Endothelial cell of umbilical vein (primary cell): ENCODE results near the gene GUCA2B. TPM values are rescaled to one million over a fixed set of nuclear protein-coding genes. Genes with fewer than 3 reads are reported as not detected.

ENCODE experiments used
- BruUV-seq: library from RNA; stranded (reverse); fragments of 400-500 nt; replicated peaks from 2 replicates; lab custom pipeline; 2021; lab: Mats Ljungman, UMichigan
- CTCF ChIA-PET: fragments of 300-600, 350-600 bp; sonication (Branson Sonifier 250); formaldehyde crosslinking; loops from one replicate; lab custom pipeline; 2021; ENCODE audit warnings: antibody characterized with exemption, inconsistent platforms; lab: Charles Lee
- POLR2A ChIA-PET: fragments of 300-600, 350-600 bp; sonication (Branson Sonifier 250); formaldehyde crosslinking; loops from one replicate; lab custom pipeline; 2021; ENCODE audit warnings: antibody characterized with exemption, inconsistent platforms; lab: Charles Lee
- DNase-seq: peaks from one replicate; pipeline ENCODE4 v3.0.0-alpha.2; 2011; ENCODE audit warnings: low read depth, low spot score
- FAIRE-seq: peaks from 2 replicates; lab custom pipeline; 2011; peaks lifted over from hg19 to GRCh38; lab: Jason Lieb, UNC
- H2AFZ ChIP-seq: 2 replicates; pipeline ENCODE4 v1.6.0; 2012; ENCODE audit warnings: low read depth, low read length, control low read depth, inconsistent platforms
- H3K27ac ChIP-seq: 2 replicates; pipeline ENCODE4 v1.5.1; 2011; ENCODE audit warnings: low read depth, mild to moderate bottlenecking, control low read depth, low read length, moderate library complexity; ENCODE audit not compliant: insufficient read depth
- H3K27me3 ChIP-seq, 2 experiments: 2 replicates each; pipeline versions ENCODE4 v1.6.0 to v1.6.1; 2011; ENCODE audit warnings: low read length in 2 of 2, mixed read lengths in 1 of 2; ENCODE audit not compliant: control insufficient read depth in 2 of 2, insufficient read depth in 2 of 2
- H3K36me3 ChIP-seq, 2 experiments: 2 replicates in 1 of 2; 3 replicates in 1 of 2; pipeline ENCODE4 v1.5.1; 2011; ENCODE audit warnings: low read length in 2 of 2, mild to moderate bottlenecking in 1 of 2, moderate library complexity in 1 of 2; ENCODE audit not compliant: control insufficient read depth in 2 of 2, insufficient read depth in 2 of 2; ENCODE audit errors: extremely low read depth in 1 of 2
- H3K4me1 ChIP-seq: 3 replicates; pipeline ENCODE4 v1.5.1; 2011; ENCODE audit warnings: mild to moderate bottlenecking, low read length; ENCODE audit not compliant: control insufficient read depth, insufficient read depth; ENCODE audit errors: extremely low read depth
- H3K4me2 ChIP-seq: 2 replicates; pipeline ENCODE4 v1.6.1; 2011; ENCODE audit warnings: low read length, control low read depth, mixed read lengths; ENCODE audit not compliant: insufficient read depth
- H3K4me3 ChIP-seq, 3 experiments: fragments of 200-600 bp in 1 of 3; sonication (generic), shearing (Covaris generic) in 1 of 3; replicated peaks in 1 of 3; 2 replicates each; pipeline ENCODE4 v1.5.1; 2011 to 2016; ENCODE audit warnings: control low read depth in 3 of 3, low read length in 3 of 3, mild to moderate bottlenecking in 2 of 3, inconsistent platforms in 1 of 3, low read depth in 1 of 3, moderate library complexity in 1 of 3; ENCODE audit not compliant: insufficient read depth in 1 of 3
- H3K79me2 ChIP-seq: 2 replicates; pipeline ENCODE4 v1.6.0; 2012; ENCODE audit warnings: low read length, inconsistent platforms; ENCODE audit not compliant: control insufficient read depth, insufficient read depth
- H3K9ac ChIP-seq: replicated peaks from 2 replicates; pipeline ENCODE3; 2011; ENCODE audit warnings: low read length, control low read depth; ENCODE audit not compliant: insufficient read depth; ENCODE audit errors: extremely low read depth
- H3K9me1 ChIP-seq: replicated peaks from 3 replicates; pipeline ENCODE4 v1.6.0; 2011; ENCODE audit warnings: mild to moderate bottlenecking, low read length; ENCODE audit not compliant: control insufficient read depth, insufficient read depth; ENCODE audit errors: extremely low read depth
- H3K9me3 ChIP-seq: replicated peaks from 2 replicates; pipeline ENCODE4 v1.5.1; 2012; ENCODE audit warnings: low read length, inconsistent platforms; ENCODE audit not compliant: control insufficient read depth, insufficient read depth
- H4K20me1 ChIP-seq: replicated peaks from 2 replicates; pipeline ENCODE3; 2011; ENCODE audit warnings: mild to moderate bottlenecking, low read length; ENCODE audit not compliant: control insufficient read depth, insufficient read depth; ENCODE audit errors: extremely low read depth
- EZH2 ChIP-seq: IDR thresholded peaks from 2 replicates; pipeline ENCODE4 v1.6.1; 2012; ENCODE audit warnings: borderline replicate concordance, low read depth, mild to moderate bottlenecking, moderate library complexity, low read length, inconsistent platforms; ENCODE audit not compliant: severe bottlenecking
- FOS ChIP-seq: IDR thresholded peaks from 2 replicates; pipeline ENCODE4 v1.6.1; 2011; ENCODE audit warnings: mild to moderate bottlenecking, low read length, moderate library complexity, borderline replicate concordance; ENCODE audit not compliant: insufficient read depth
- GATA2 ChIP-seq: IDR thresholded peaks from 2 replicates; pipeline ENCODE4 v1.7.0; 2011; ENCODE audit warnings: low read depth, mild to moderate bottlenecking, moderate library complexity, mixed read lengths, low read length; ENCODE audit not compliant: insufficient read length, insufficient read depth
- JUN ChIP-seq: IDR thresholded peaks from 2 replicates; pipeline ENCODE4 v1.6.1; 2011; ENCODE audit warnings: borderline replicate concordance, low read depth; ENCODE audit not compliant: insufficient read length, insufficient read depth
- MAX ChIP-seq: IDR thresholded peaks from 2 replicates; pipeline ENCODE4 v1.6.1; 2011; ENCODE audit not compliant: insufficient read depth, insufficient read length
- MYC ChIP-seq: IDR thresholded peaks from one replicate; pipeline ENCODE4 v1.6.1; 2011; ENCODE audit warnings: mild to moderate bottlenecking, low read depth, low read length
- POLR2A ChIP-seq: IDR thresholded peaks from 2 replicates; pipeline ENCODE4 v1.6.1; 2012; ENCODE audit warnings: low read depth, mild to moderate bottlenecking, control low read depth, low read length
- POLR2AphosphoS5 ChIP-seq: IDR thresholded peaks from 2 replicates; pipeline ENCODE4 v1.6.1; 2012; ENCODE audit warnings: low read depth, mild to moderate bottlenecking, control low read depth, low read length, moderate library complexity; ENCODE audit not compliant: insufficient read depth
- dilution Hi-C: fragments of 300-500 bp; cut with MboI; formaldehyde crosslinking; loops from one replicate; pipeline ENCODE4 v1.15.0; 2019; ENCODE audit warnings: low sequenced_read_pairs; ENCODE audit not compliant: extremely low pct_ligation_motif_present
- intact Hi-C: fragments of 100-400 bp; cut with micrococcal nuclease; formaldehyde crosslinking; loops from one replicate; pipeline ENCODE4 v1.10.0; 2022
- polyA plus RNA-seq, 4 experiments: library from polyadenylated mRNA; depleted of rRNA in 3 of 4; stranded (reverse) in 3 of 4; unstranded in 1 of 4; fragments of >200 nt; gene quantifications; 2 replicates each; pipeline versions ENCODE4 v1.2.1 to v1.2.3, GENCODE V29; 2011 to 2012; ENCODE audit warnings: missing spikeins in 1 of 4
- total RNA-seq: library from RNA; stranded (reverse); gene quantifications from 2 replicates; pipeline ENCODE4 v1.2.3, GENCODE V29; 2021
- TF ChIP-seq, protein P1 (sequence below), 2 donors: IDR thresholded peaks; 1 replicate in 1 of 2; 2 replicates in 1 of 2; pipeline ENCODE4 v1.5.1; 2011; ENCODE audit warnings: low read length in 2 of 2, mild to moderate bottlenecking in 2 of 2, moderate library complexity in 2 of 2, control low read depth in 1 of 2, inconsistent platforms in 1 of 2, low read depth in 1 of 2; ENCODE audit not compliant: insufficient read depth in 1 of 2; ENCODE audit errors: extremely low read depth in 1 of 2

Gene GUCA2B
- total and polyA plus RNA-seq, 2 donors (not counting 3 experiments of a cell fraction or from before 2014, with no cell fraction given), result not detected

DNA sequence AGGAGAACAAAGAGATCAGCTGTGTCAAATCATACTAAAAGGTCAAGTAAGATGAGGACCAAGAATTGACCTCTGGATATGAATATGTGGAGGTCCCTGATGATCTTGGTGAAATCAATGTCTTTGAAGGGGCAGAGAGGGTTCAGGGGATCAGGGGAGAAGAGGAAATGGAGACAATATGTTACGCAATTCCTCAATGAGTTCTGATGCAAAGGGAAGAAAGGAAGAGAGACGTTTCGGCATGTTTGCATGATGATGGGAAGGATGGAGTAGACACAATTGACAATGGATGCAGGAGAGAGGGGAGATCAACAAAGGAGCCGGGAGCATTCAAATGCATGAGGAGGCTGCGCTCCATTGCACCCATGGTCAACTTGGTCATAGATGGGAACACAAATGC is 36.0 kb upstream of the GUCA2B start:
- CTCF ChIA-PET, result no interaction called here
- Histone ChIP-seq H3K4me2 (no peak overlapping the region), H3K27ac (no peak overlapping the region), H4K20me1 (no peaks in the 10 kb centered on the region), H3K4me3 (no peak overlapping the region), H2AFZ (no peak overlapping the region), H3K36me3 (no peaks in the 10 kb centered on the region), H3K9me1 (no peaks in the 10 kb centered on the region), H3K9me3 (no peaks in the 10 kb centered on the region), H3K4me1 (no peaks in the 10 kb centered on the region), H3K79me2 (no peaks in the 10 kb centered on the region), H3K9ac (no peak overlapping the region), H3K27me3 (peaks cover 5 to 14% of the 10 kb centered on the region in 2 experiments)
- dilution Hi-C loops, result no loop called here
- TF ChIP-seq EZH2 (no peak), GATA2 (no peak), MAX (no peak), POLR2AphosphoS5 (no peak), JUN (no peak), FOS (no peak), MYC (no peak), POLR2A (no peak)
- TF ChIP-seq, protein P1, sequence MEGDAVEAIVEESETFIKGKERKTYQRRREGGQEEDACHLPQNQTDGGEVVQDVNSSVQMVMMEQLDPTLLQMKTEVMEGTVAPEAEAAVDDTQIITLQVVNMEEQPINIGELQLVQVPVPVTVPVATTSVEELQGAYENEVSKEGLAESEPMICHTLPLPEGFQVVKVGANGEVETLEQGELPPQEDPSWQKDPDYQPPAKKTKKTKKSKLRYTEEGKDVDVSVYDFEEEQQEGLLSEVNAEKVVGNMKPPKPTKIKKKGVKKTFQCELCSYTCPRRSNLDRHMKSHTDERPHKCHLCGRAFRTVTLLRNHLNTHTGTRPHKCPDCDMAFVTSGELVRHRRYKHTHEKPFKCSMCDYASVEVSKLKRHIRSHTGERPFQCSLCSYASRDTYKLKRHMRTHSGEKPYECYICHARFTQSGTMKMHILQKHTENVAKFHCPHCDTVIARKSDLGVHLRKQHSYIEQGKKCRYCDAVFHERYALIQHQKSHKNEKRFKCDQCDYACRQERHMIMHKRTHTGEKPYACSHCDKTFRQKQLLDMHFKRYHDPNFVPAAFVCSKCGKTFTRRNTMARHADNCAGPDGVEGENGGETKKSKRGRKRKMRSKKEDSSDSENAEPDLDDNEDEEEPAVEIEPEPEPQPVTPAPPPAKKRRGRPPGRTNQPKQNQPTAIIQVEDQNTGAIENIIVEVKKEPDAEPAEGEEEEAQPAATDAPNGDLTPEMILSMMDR (IDR thresholded peaks at IDR 0.05; ENCODE audit: extremely low read depth in 1 of 2, insufficient read depth in 1 of 2, low read depth in 1 of 2, low read length in 2 of 2), result no peak
- POLR2A ChIA-PET, result no interaction called here
- no TSS peak for BruUV-seq
- DNase-seq (no peak), FAIRE-seq (no peak)
- intact Hi-C loops, result no loop called here
